Cortex of kidney (tissue), 1 donor: ENCODE measurements around the gene BDH1.

Experiments
- DNase-seq: peaks from one replicate; lab custom pipeline; 2025; lab: John Stamatoyannopoulos, UW

The BDH1 gene

GRCh38 chr3:197505796-197506548 is 49.8 kb downstream of the BDH1 start:
- DNase-seq: no peak

GRCh38 chr3:197504641-197505121 is 51.1 kb downstream of the BDH1 start:
- no peak for DNase-seq

- DNase-seq: no peak
These were observed 51.5 kb downstream of the BDH1 start for GRCh38 chr3:197504229-197504628.

GRCh38 chr3:197503652-197504051 is 52.1 kb downstream of the BDH1 start:
- DNase-seq: no peak

- no peak for DNase-seq
These were observed 53.7 kb downstream of the BDH1 start for GRCh38 chr3:197501879-197502620.

GRCh38 chr3:197501496-197501878 is 54.3 kb downstream of the BDH1 start:
- no peak for DNase-seq

GRCh38 chr3:197500812-197501211 is 55.0 kb downstream of the BDH1 start:
- DNase-seq: no peak

GRCh38 chr3:197499427-197499826 is 56.3 kb downstream of the BDH1 start:
- no peak for DNase-seq

- DNase-seq: no peak
These were observed 57.1 kb downstream of the BDH1 start for GRCh38 chr3:197498499-197499241.

GRCh38 chr3:197496746-197497125 is 59.0 kb downstream of the BDH1 start:
- no peak for DNase-seq

GRCh38 chr3:197495999-197496745 is 59.6 kb downstream of the BDH1 start:
- no peak for DNase-seq

GRCh38 chr3:197495499-197495898 is 60.3 kb downstream of the BDH1 start:
- DNase-seq: no peak

GRCh38 chr3:197495059-197495455 is 60.7 kb downstream of the BDH1 start:
- DNase-seq: no peak

- DNase-seq: no peak
These were observed 61.3 kb downstream of the BDH1 start for GRCh38 chr3:197494366-197495058.

- DNase-seq: no peak
These were observed 62.7 kb downstream of the BDH1 start for GRCh38 chr3:197493049-197493448.

GRCh38 chr3:197491923-197492664 is 63.7 kb downstream of the BDH1 start:
- no peak for DNase-seq

GRCh38 chr3:197491478-197491877 is 64.3 kb downstream of the BDH1 start:
- DNase-seq: no peak

GRCh38 chr3:197490098-197491058 is 65.4 kb downstream of the BDH1 start:
- DNase-seq: no peak

GRCh38 chr3:197487911-197488391 is 67.8 kb downstream of the BDH1 start:
- DNase-seq: no peak
